GM12878 (cell line): Measurements from ENCODE around the gene TBXA2R. TPM values are rescaled to one million over a fixed set of nuclear protein-coding genes. Genes with fewer than 3 reads are reported as not detected.

ENCODE experiments used
- ATAC-seq: fragments of 200-7000 bp; cut with Tn5 transposase; 3 replicates; pipeline ENCODE4 v1.9.1; 2020; ENCODE audit warnings: mild to moderate bottlenecking, moderate library complexity
- BruUV-seq: library from RNA; stranded (reverse); fragments of 400-500 nt; replicated peaks from 2 replicates; lab custom pipeline; 2021; lab: Mats Ljungman, UMichigan
- CTCF ChIA-PET: fragments of 300-600 bp; sonication (Branson Sonifier 250); formaldehyde crosslinking; extraction: SDS; loops from one replicate; lab custom pipeline; 2021; ENCODE audit warnings: inconsistent platforms; lab: Yijun Ruan, JAX
- POLR2A ChIA-PET: fragments of 350-600 bp; formaldehyde crosslinking; extraction: SDS; loops from one replicate; lab custom pipeline; 2021; ENCODE audit warnings: inconsistent platforms; lab: Charles Lee
- RAD21 ChIA-PET: fragments of 300-600 bp; sonication (Branson Sonifier 250); formaldehyde crosslinking; loops from one replicate; lab custom pipeline; 2023; ENCODE audit warnings: antibody characterized with exemption; ENCODE audit not compliant: unreplicated experiment; lab: Charles Lee
- SMC1A ChIA-PET: fragments of 300-600 bp; sonication (Branson Sonifier 250); formaldehyde crosslinking; loops from one replicate; lab custom pipeline; 2023; ENCODE audit not compliant: unreplicated experiment, uncharacterized antibody; lab: Charles Lee
- DNase-seq: peaks from one replicate; pipeline ENCODE4 v3.0.0-alpha.2; 2011; ENCODE audit warnings: low read depth, low spot score
- FAIRE-seq: peaks from 3 replicates; lab custom pipeline; 2011; peaks lifted over from hg19 to GRCh38; lab: Jason Lieb, UNC
- H2AFZ ChIP-seq: 2 replicates; pipeline ENCODE4 v1.6.0; 2011; ENCODE audit warnings: low read depth, low read length, control low read depth; ENCODE audit not compliant: control insufficient read depth
- H3K27ac ChIP-seq: 2 replicates; pipeline ENCODE4 v1.5.1; 2011; ENCODE audit warnings: control low read depth; ENCODE audit not compliant: control insufficient read depth, insufficient read depth
- H3K27me3 ChIP-seq, 2 experiments: replicated peaks in 1 of 2; 2 replicates each; pipeline versions ENCODE4 v1.6.0 to v1.6.1; 2011; ENCODE audit warnings: low read length in 1 of 2; ENCODE audit not compliant: control insufficient read depth in 2 of 2, insufficient read depth in 2 of 2
- H3K36me3 ChIP-seq, 2 experiments: 2 replicates each; pipeline ENCODE4 v1.5.1; 2011; ENCODE audit warnings: low read length in 1 of 2; ENCODE audit not compliant: control insufficient read depth in 2 of 2, insufficient read depth in 2 of 2
- H3K4me1 ChIP-seq: 2 replicates; pipeline ENCODE4 v1.6.1; 2011; ENCODE audit warnings: mild to moderate bottlenecking, low read length, moderate library complexity, mixed read lengths; ENCODE audit not compliant: control insufficient read depth, insufficient read depth
- H3K4me2 ChIP-seq: 2 replicates; pipeline ENCODE4 v1.6.0; 2011; ENCODE audit warnings: control low read depth; ENCODE audit not compliant: control insufficient read depth, insufficient read depth
- H3K4me3 ChIP-seq: fragments of 200-600 bp; sonication (generic); 2 replicates; pipeline ENCODE4 v1.5.1; 2016
- H3K79me2 ChIP-seq: 2 replicates; pipeline ENCODE4 v1.6.0; 2011; ENCODE audit warnings: low read length; ENCODE audit not compliant: control insufficient read depth, insufficient read depth
- H3K9ac ChIP-seq: 2 replicates; pipeline ENCODE4 v1.8.0; 2011; ENCODE audit warnings: low read length, control low read depth, mixed read lengths; ENCODE audit not compliant: control insufficient read depth, insufficient read depth
- H3K9me3 ChIP-seq: replicated peaks from 3 replicates; pipeline ENCODE4 v1.5.1; 2011; ENCODE audit warnings: mild to moderate bottlenecking, low read length; ENCODE audit not compliant: control insufficient read depth, insufficient read depth
- H4K20me1 ChIP-seq: 2 replicates; pipeline ENCODE4 v1.6.0; 2011; ENCODE audit not compliant: control insufficient read depth, insufficient read depth
- BCLAF1 ChIP-seq: fragments of 450-650 bp; IDR thresholded peaks from 2 replicates; pipeline ENCODE4 v1.6.1; 2017; ENCODE audit warnings: antibody characterized with exemption, mild to moderate bottlenecking, moderate library complexity
- BMI1 ChIP-seq: fragments of 450-650 bp; IDR thresholded peaks from 2 replicates; pipeline ENCODE4 v1.6.1; 2016; ENCODE audit warnings: mild to moderate bottlenecking, moderate library complexity, borderline replicate concordance
- ZBTB11 ChIP-seq: fragments of 450-650 bp; formaldehyde crosslinking; IDR thresholded peaks from 2 replicates; pipeline ENCODE4 v1.5.0; 2022; ENCODE audit warnings: mild to moderate bottlenecking, missing genetic modification characterization
- WGBS: methylation state at CpG from one replicate; pipeline ENCODE4 v1.1.6; 2016; ENCODE audit warnings: low lambda C conversion rate; ENCODE audit not compliant: insufficient replicate concordance, insufficient coverage; ENCODE audit errors: missing lambda C conversion rate; 5-methylcytosine and 5-hydroxymethylcytosine counted together
- in situ Hi-C: fragments of 300-500 bp; cut with MboI; formaldehyde crosslinking; loops from 9 replicates; pipeline ENCODE4 v1.14.3; 2018; ENCODE audit warnings: mixed read lengths
- intact Hi-C: fragments of 100-400 bp; cut with micrococcal nuclease; formaldehyde crosslinking; loops from one replicate; pipeline ENCODE4 v1.14.2; 2022; ENCODE audit not compliant: unreplicated experiment
- polyA plus RNA-seq, 11 experiments: library from polyadenylated mRNA; depleted of rRNA in 4 of 11; unstranded in 6 of 11; stranded (reverse) in 5 of 11; fragments of >200 nt; fragmentation: Nextera tagmentation in 4 of 11; fragmentation: Illumina TruSeq in 1 of 11; extraction: Ambion mirVana in 4 of 11; extraction: Trizol in 1 of 11; gene quantifications; 1 replicate in 1 of 11; 2 replicates in 10 of 11; pipeline versions ENCODE4 v1.2.1 to v1.2.3, GENCODE V29; 2011 to 2016; ENCODE audit warnings: inconsistent platforms in 2 of 11, missing spikeins in 2 of 11, low read depth in 1 of 11
- total RNA-seq, 4 experiments: library from RNA; depleted of rRNA in 3 of 4; stranded (reverse); fragments of >200 nt in 3 of 4; fragmentation: Illumina TruSeq in 1 of 4; extraction: Trizol in 1 of 4; gene quantifications; 2 replicates each; pipeline versions ENCODE4 v1.2.1 to v1.2.3, GENCODE V29; 2013 to 2021

TBXA2R gene
- total and polyA plus RNA-seq, 10 of the 15 experiments (the other 5 are each of a cell fraction or from before 2014, with no cell fraction given) = 0.03 TPM; not detected in 8

GRCh38 chr19:3589439-3589838 is 17.2 kb downstream of the TBXA2R start:
- no TSS peak for BruUV-seq
- no peak for ATAC-seq
- H2AFZ ChIP-seq = no peak overlapping the region
- TF ChIP-seq ZBTB11 (CRISPR knock-in tag) = no peak
- no peak for TF ChIP-seq BMI1
- TF ChIP-seq BCLAF1 = no peak
- no peaks in the 10 kb centered on the region for H3K36me3 ChIP-seq
- H3K4me3 ChIP-seq = no peak overlapping the region
- 57% methylated on average over 11 of the region's 11 CpGs for WGBS
- H3K4me2 ChIP-seq = no peak overlapping the region
- no peaks in the 10 kb centered on the region for H3K79me2 ChIP-seq
- no peaks in the 10 kb centered on the region for H4K20me1 ChIP-seq
- intact Hi-C loops = no loop called here
- H3K27ac ChIP-seq = no peak overlapping the region
- H3K27me3 ChIP-seq = peaks cover 0 to 2% of the 10 kb centered on the region in 2 experiments; a peak in 1 of 4 replicates
- no peak for DNase-seq
- H3K4me1 ChIP-seq = no peaks in the 10 kb centered on the region
- in situ Hi-C loops = no loop called here
- FAIRE-seq = no peak
- ChIA-PET SMC1A (no interaction called here), CTCF (no interaction called here), RAD21 (interaction anchor here (0.8 kb wide), 1 partner anchor 16 kb away, joined by 3 read pairs; no protein-coding TSS in a partner anchor), POLR2A (no interaction called here)
- H3K9ac ChIP-seq = no peak overlapping the region
- peaks cover 2% of the 10 kb centered on the region; the same call in 1 of the 3 replicates for H3K9me3 ChIP-seq
